ENCODE measurements around the gene ADAMTS6.
"Not testable (repeated sequence)": the region's sequence is repeated elsewhere in the genome, so short reads cannot be mapped to it uniquely, and the experiment has no call there.

Gene ADAMTS6

DNA sequence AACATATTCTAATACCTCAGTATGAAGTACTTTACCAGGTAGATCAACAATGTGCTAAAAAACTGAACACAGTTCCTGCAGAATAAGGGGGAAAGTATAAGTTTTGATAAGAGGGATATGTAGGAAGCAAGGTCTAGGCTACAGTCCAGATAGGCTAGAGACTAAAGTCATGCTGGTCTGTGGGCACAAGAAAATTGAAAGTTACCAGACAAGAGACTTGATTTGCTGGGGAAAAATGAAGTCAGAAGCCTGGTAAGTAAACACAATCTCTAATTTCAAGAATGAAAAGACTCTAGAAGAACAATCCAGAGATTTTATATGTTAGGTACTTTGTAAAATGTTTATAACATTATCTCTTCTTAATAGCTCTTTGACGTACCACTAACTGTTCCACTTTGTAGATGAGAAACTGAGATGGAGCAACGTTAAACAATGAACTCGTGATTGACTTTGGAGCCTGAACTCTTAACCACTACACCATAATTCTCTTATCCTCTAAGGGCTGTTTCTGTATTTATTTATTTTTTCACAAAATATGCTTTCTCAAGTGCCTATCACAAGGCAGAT lies 19.5 kb downstream of the ADAMTS6 start:
- DNase-seq, result no peak

- DNase-seq, result no peak
Measured at GRCh38 chr5:65461490-65461889, 20.2 kb downstream of the ADAMTS6 start.

DNA sequence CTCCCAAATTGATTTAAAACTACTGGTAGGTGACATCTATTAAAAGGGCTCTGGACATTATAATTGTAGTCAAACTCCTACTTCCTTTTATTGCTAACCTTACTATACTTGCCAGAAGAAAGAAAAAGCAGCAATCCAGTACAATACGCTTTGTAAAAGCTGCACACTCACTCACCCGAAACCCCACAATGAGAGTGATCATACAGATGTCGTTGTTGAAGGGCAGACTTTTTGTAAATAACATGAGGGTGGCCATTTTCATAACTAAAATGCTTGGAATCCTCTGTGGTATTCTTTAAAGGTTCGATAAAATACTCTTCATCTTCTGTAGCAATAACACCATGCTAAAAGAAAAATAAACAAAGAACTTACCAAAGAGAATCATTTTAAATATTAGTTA lies 21.7 kb downstream of the ADAMTS6 start:
- DNase-seq, result no peak

DNA sequence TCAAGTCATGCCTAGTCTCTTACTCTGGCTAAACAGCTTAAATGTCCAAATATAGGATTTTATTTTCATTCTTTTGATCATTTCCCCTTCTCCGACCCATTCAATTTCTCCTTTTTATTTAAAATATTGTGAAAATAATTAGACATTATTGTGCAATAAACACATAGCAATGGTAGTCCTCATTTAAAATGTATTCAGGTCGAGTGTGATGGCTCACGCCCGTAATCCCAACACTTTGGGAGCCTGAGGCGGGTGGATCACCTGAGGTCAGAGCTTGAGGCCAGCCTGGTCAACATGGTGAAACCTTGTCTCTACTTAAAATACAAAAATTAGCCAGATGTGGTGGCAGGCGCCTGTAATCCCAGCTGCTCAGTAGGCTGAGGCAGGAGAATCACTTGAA lies 26.7 kb downstream of the ADAMTS6 start:
- DNase-seq, result no peak

DNA sequence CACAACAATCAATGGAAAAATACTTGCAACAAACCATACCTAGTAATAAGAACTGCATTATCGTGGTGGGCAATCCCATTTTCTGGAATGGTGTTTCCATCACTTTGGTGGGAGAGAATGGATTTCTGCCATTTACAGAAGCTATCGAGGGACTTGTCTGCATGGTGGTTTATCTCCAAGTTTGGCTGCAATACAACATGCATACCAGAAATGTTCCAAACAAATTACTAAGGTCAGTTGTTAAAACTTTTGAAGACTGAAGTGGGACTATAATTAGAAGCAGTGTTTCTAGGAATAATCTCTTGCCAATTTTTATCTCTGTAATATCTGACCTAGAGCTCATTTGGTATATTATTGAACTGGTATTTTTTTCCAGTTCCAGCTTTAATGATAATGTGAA lies 30.3 kb downstream of the ADAMTS6 start:
- no peak for DNase-seq

DNA sequence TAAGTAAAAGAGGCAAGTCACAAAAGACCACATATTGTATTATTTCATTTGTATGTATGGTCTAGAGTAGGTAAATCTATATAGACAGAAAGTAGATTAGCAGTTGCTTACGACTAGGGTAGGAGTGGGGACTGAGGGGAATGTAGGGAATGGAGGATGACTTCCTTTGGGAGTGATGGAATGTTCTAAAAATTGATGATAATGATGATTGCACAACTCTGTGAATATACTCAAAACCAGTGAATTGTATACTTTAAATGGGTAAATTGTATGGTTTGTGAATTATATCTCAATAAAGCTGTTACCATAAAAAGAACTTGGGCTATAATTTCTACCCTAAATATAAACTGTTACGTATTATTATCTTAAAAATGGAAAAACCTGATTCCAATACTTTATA lies 35.0 kb downstream of the ADAMTS6 start:
- no peak for DNase-seq

- no peak for DNase-seq
Measured at GRCh38 chr5:65441800-65442199, 39.9 kb downstream of the ADAMTS6 start.

- DNase-seq, result no peak
Measured at GRCh38 chr5:65440456-65440855, 41.3 kb downstream of the ADAMTS6 start.

GRCh38 chr5:65434122-65434521 lies 47.6 kb downstream of the ADAMTS6 start:
- no peak for DNase-seq

DNA sequence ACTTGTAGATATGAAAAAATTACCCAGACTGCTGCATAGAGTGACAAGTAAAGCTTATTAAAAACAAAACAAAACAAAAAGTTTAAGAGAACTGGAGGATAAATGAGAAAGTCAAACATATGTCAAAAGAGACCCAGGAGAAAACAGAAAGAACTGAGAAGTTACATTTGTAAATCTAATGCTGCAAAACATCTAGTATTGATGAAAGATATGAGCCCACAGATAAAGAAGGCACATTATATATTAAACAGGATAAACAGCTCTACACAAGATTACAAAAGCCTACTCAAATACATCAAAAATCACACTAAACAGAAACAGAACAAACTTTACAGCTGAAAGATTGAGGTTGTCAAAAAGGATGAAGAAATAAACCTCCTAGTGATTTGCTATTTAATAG lies 55.1 kb downstream of the ADAMTS6 start:
- DNase-seq, result no peak

DNA sequence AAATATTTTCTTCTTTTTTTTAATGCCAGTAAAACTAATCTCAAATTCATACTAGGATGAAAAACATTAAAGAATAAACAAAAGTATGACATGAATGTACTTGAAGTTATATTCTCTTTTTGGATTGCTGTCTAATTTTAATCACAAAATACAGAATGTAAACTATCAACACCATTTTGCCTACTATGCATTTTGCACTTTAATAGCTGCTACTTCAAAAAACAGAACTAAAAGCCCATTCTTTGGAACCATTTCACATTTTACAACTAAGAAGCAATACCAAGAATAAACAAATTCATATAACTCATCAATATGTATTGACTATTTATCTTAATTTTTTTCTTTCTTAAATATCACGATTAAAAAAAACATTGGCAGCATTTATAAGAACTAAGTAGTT lies 58.1 kb downstream of the ADAMTS6 start:
- no peak for DNase-seq

GRCh38 chr5:65418661-65419060 lies 63.1 kb downstream of the ADAMTS6 start:
- DNase-seq, result no peak

GRCh38 chr5:65413822-65414221 lies 67.9 kb downstream of the ADAMTS6 start:
- no peak for DNase-seq

- DNase-seq, result no peak
Measured at GRCh38 chr5:65412842-65413241, 68.9 kb downstream of the ADAMTS6 start.

DNA sequence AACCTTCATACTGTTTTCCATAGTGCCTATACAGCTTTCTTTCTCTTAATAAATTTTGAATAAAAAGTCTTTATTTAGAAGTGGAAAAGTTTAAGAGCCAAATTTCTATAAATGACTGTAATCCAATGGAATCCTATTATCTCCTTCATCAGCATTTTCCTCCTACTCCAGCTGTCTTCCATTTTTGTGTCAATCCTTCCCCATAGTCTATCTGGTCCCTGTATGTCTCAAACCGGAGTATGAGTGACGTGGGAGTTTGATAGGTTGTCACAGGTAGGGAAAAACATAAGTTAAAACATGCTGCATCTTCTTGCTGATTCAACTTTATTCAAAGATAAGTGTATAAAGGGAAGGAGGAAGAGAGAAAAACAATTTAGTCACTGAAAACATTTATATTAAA lies 70.4 kb downstream of the ADAMTS6 start:
- DNase-seq, result no peak

DNA sequence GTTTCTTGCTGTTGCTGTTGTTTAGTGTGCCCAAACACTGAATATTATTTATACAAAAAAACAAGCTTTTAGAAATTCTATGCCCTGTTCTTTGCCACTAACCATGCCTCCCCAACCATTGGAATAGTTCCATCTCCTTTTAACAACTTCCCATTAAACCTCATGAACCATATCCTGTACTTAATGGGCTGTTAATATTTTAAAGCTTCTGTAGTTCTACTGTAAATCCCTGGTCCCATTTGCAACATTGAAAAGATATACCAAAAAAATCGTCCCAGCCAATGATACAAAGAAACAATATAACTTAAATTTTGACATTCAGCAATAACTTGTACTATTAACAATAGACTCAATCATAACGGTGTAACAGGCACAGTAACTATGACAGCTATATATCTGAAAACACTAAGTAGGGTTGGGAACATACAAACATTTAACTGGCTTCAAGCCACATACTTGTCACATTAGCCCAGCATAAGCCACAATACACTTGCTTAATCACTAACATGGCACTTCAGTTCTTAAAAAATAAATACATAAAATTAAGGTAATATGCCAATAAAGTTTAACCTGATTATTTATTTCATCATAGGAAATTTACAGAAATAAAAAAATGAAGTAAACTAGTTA lies 86.1 kb downstream of the ADAMTS6 start:
- DNase-seq, result no peak

- DNase-seq, result no peak
Measured at GRCh38 chr5:65394087-65394486, 87.6 kb downstream of the ADAMTS6 start.

DNA sequence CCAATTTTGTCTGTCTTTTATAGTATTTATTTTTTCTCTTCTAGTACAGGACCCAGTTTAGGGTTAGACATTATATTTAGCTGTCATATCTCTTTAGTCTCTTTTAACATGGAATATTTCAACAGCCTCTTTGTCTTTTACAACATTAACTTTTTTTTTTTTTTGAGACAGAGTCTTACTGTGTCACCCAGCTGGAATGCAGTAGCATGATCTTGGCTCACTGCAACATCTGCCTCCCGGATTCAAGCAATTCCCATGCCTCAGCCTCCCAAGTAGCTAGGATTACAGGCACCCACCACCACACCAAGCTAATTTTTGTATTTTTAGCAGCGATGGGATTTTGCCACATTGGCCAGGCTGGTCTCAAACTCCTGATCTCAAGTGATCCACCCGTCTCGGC lies 90.1 kb downstream of the ADAMTS6 start:
- no peak for DNase-seq

GRCh38 chr5:65390208-65390607 lies 91.5 kb downstream of the ADAMTS6 start:
- DNase-seq, result no peak

DNA sequence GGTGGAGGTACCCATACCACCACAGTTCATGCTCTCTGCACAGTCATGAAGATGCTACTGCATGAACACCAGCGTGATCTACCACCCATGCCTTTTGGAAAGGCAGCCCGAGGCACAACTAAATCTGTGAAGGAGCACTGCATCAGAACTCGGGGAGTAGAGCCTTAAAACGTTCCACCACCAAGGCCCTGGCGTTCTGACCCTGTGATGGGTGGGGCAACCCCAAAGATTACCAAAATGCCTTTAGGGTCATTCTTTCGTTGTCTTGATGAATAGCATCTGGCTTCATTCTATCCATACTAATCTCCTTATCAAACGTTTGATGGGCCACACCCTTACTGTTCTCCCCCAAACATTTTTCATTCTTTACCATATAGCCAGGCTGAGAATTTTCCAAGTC lies 97.9 kb downstream of the ADAMTS6 start:
- no peak for DNase-seq

DNA sequence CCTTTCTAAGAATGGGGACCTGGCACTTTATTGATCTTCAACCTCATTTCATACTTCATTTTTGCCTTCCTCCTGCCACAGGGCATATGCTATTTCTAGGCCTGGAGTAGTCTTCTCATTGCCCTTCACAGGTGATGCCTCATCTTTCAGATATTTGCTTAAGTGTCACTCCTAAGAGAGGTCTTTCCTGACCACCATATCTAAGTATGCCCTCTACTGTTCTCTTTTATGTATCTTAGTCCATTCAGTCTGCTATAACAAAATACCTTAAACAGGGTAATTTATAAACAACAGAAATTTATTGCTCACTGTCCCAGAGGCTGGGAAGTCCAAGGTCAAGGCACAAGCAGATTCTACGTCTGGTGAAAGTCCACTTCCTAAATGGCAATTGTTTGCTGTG lies 99.1 kb downstream of the ADAMTS6 start:
- no peak for DNase-seq

DNA sequence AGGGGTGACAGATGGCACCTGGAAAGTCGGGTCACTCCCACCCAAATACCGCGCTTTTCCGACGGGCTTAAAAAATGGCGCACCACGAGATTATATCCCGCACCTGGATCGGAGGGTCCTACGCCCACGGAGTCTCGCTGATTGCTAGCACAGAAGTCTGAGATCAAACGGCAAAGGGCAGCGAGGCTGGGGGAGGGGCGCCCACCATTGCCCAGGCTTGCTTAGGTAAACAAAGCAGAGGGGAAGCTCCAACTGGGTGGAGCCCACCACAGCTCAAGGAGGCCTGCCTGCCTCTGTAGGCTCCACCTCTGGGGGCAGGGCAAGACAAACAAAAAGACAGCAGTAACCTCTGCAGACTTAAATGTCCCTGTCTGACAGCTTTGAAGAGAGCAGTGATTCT lies 111.2 kb downstream of the ADAMTS6 start:
- not testable (repeated sequence) for DNase-seq

- no peak for DNase-seq
Measured at GRCh38 chr5:65366655-65367054, 115.1 kb downstream of the ADAMTS6 start.

GRCh38 chr5:65364907-65365306 lies 116.8 kb downstream of the ADAMTS6 start:
- DNase-seq, result no peak

GRCh38 chr5:65363499-65363898 lies 118.2 kb downstream of the ADAMTS6 start:
- no peak for DNase-seq
